Measurements from ENCODE around the gene SHF. TPM values are rescaled to one million over a fixed set of nuclear protein-coding genes. Genes with fewer than 3 reads are reported as not detected.

Gene SHF
- total and polyA plus RNA-seq, 2 of the 4 experiments (the other 2 are of a cell fraction) = 1.8 to 3.5 TPM

DNA sequence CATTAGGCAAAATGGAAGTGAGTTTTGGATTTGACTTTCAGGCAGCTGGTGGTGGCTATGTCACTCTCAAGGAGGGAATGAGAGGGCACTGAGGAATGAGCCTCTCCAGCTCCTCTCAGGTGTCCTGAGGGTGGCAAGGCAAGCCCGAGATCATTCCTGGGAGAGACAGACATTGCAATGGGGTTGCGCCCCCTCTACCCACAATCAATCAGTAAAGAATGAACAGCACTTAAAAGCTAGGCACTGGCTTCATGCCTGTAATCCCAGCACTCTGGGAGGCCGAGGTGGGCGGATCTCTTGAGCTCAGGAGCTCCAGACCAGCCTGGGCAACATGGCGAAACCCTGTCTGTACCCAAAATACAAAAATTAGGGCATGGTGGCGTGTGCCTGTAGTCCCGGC, 14.1 kb upstream of the SHF start:
- Histone ChIP-seq H4K20me1 (ENCODE audit: insufficient read depth, low read length) (no peaks in the 10 kb centered on the region), H4K91ac (ENCODE audit: insufficient read depth, low read depth, low read length) (no peak overlapping the region), H3K79me1 (ENCODE audit: low read depth in 1 of 2, low read length in 2 of 2) (no peaks in the 10 kb centered on the region), H2BK5ac (ENCODE audit: low read depth, low read length, poor library complexity, severe bottlenecking) (no peak overlapping the region), H3K9ac (ENCODE audit: low read depth, low read length) (no peak overlapping the region), H3K36me3 (ENCODE audit: control insufficient read depth, insufficient read depth, low read length) (no peaks in the 10 kb centered on the region), H3K4me2 (ENCODE audit: low read depth, low read length) (no peak overlapping the region), H3K23ac (ENCODE audit: low read depth, low read length) (no peak overlapping the region), H2BK15ac (ENCODE audit: low read depth, low read length) (no peak overlapping the region), H3K27me3 (ENCODE audit: control insufficient read depth, insufficient read depth, low read length) (no peaks in the 10 kb centered on the region), H2BK20ac (ENCODE audit: low read depth, low read length) (no peak overlapping the region), H3K4me3 (ENCODE audit: insufficient read depth, low read depth, low read length) (no peak overlapping the region), H3K9me3 (ENCODE audit: control insufficient read depth, insufficient read depth, low read length) (no peaks in the 10 kb centered on the region), H2AK5ac (ENCODE audit: low read depth, low read length) (no peak overlapping the region), H4K8ac (ENCODE audit: low read depth in 2 of 2, low read length in 2 of 2) (no peak overlapping the region), H3K18ac (ENCODE audit: low read depth, low read length) (no peak overlapping the region), H3K56ac (ENCODE audit: extremely low read depth, insufficient read depth, low read length) (no peak overlapping the region), H2AFZ (replicated peaks; ENCODE audit: low read length, poor library complexity) (no peak overlapping the region), H3K9me1 (ENCODE audit: insufficient read depth, low read length) (0 out of 2 replicates have a peak, but pooled peaks cover 6% of the 10 kb centered on the region), H3K4me1 (ENCODE audit: control insufficient read depth, insufficient read depth, low read length) (peaks cover 2% of the 10 kb centered on the region; the same call in 1 of the 2 replicates), H3K27ac (ENCODE audit: insufficient read depth, low read length) (no peak overlapping the region), H2AK9ac (replicated peaks; ENCODE audit: low read depth, low read length, poor library complexity) (no peak overlapping the region), H3K14ac (replicated peaks; ENCODE audit: low read depth, low read length) (no peak overlapping the region), H3K4ac (ENCODE audit: low read depth, low read length) (no peak overlapping the region), H4K5ac (ENCODE audit: low read depth, low read length) (no peak overlapping the region), H2BK120ac (ENCODE audit: low read depth, low read length) (no peak overlapping the region)
- ChIA-PET CTCF (interaction anchor here (2.9 kb wide), 1 partner anchor 39 kb away, joined by 11 read pairs; no protein-coding TSS in a partner anchor), POLR2A (ENCODE audit: unreplicated experiment) (no interaction called here)
- dilution Hi-C loops (cut with HindIII; ENCODE audit: low sequenced_read_pairs, unreplicated experiment) (no loop called here), intact Hi-C loops (cut with micrococcal nuclease) (no loop called here), in situ Hi-C loops (cut with MboI; ENCODE audit: low sequenced_read_pairs) (no loop called here)
- 46% methylated on average over 2 of the region's 7 CpGs; no CpG with 5 or more reads in 1 of the 2 experiments for WGBS, 2 experiments (ENCODE audit: extremely low coverage in 2 of 2, insufficient read length in 1 of 2)
- TF ChIP-seq RCOR1 (IDR thresholded peaks at IDR 0.05; ENCODE audit: insufficient replicate concordance, low read length) = no peak
- no peak for TF ChIP-seq BHLHE40 (IDR thresholded peaks at IDR 0.05; ENCODE audit: low read depth, low read length)
- no peak for TF ChIP-seq MXI1 (IDR thresholded peaks at IDR 0.05; ENCODE audit: borderline replicate concordance, low read depth, low read length)
- TF ChIP-seq, protein P1, sequence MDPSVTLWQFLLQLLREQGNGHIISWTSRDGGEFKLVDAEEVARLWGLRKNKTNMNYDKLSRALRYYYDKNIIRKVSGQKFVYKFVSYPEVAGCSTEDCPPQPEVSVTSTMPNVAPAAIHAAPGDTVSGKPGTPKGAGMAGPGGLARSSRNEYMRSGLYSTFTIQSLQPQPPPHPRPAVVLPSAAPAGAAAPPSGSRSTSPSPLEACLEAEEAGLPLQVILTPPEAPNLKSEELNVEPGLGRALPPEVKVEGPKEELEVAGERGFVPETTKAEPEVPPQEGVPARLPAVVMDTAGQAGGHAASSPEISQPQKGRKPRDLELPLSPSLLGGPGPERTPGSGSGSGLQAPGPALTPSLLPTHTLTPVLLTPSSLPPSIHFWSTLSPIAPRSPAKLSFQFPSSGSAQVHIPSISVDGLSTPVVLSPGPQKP (IDR thresholded peaks at IDR 0.05; ENCODE audit: borderline replicate concordance, low read depth, low read length) = no peak
- no peak for TF ChIP-seq NFE2L2 (IDR thresholded peaks at IDR 0.05; ENCODE audit: low read depth, low read length)
- no peak for TF ChIP-seq CEBPB (IDR thresholded peaks at IDR 0.05; ENCODE audit: low read depth, low read length)
- TF ChIP-seq, protein P2, sequence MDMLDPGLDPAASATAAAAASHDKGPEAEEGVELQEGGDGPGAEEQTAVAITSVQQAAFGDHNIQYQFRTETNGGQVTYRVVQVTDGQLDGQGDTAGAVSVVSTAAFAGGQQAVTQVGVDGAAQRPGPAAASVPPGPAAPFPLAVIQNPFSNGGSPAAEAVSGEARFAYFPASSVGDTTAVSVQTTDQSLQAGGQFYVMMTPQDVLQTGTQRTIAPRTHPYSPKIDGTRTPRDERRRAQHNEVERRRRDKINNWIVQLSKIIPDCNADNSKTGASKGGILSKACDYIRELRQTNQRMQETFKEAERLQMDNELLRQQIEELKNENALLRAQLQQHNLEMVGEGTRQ (IDR thresholded peaks at IDR 0.05; ENCODE audit: low read depth, low read length) = no peak
- TF ChIP-seq, protein P3, sequence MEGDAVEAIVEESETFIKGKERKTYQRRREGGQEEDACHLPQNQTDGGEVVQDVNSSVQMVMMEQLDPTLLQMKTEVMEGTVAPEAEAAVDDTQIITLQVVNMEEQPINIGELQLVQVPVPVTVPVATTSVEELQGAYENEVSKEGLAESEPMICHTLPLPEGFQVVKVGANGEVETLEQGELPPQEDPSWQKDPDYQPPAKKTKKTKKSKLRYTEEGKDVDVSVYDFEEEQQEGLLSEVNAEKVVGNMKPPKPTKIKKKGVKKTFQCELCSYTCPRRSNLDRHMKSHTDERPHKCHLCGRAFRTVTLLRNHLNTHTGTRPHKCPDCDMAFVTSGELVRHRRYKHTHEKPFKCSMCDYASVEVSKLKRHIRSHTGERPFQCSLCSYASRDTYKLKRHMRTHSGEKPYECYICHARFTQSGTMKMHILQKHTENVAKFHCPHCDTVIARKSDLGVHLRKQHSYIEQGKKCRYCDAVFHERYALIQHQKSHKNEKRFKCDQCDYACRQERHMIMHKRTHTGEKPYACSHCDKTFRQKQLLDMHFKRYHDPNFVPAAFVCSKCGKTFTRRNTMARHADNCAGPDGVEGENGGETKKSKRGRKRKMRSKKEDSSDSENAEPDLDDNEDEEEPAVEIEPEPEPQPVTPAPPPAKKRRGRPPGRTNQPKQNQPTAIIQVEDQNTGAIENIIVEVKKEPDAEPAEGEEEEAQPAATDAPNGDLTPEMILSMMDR (conservative IDR thresholded peaks at IDR 0.05; ENCODE audit: low read depth, low read length) = no peak
- TF ChIP-seq RFX5 (IDR thresholded peaks at IDR 0.05; ENCODE audit: low read depth, low read length) = no peak
- TF ChIP-seq MAZ (IDR thresholded peaks at IDR 0.05; ENCODE audit: borderline replicate concordance, low read depth, low read length) = no peak
- TF ChIP-seq CHD1 (IDR thresholded peaks at IDR 0.05; ENCODE audit: low read depth, low read length) = no peak
- no peak for TF ChIP-seq FOS (IDR thresholded peaks at IDR 0.05; ENCODE audit: low read depth, low read length)
- no peak for TF ChIP-seq POLR2A (IDR thresholded peaks at IDR 0.05; ENCODE audit: low read depth, low read length)
- no peak for DNase-seq
- BruUV-seq (replicated peaks) = no TSS peak
- no peak for ATAC-seq (ENCODE audit: low read depth)
